ENCODE data around the gene LSM7. TPM values are rescaled to one million over a fixed set of nuclear protein-coding genes. Genes with fewer than 3 reads are reported as not detected.

The LSM7 gene
- total RNA-seq, 1 experiment from 2014 or later = 93.0 TPM

DNA sequence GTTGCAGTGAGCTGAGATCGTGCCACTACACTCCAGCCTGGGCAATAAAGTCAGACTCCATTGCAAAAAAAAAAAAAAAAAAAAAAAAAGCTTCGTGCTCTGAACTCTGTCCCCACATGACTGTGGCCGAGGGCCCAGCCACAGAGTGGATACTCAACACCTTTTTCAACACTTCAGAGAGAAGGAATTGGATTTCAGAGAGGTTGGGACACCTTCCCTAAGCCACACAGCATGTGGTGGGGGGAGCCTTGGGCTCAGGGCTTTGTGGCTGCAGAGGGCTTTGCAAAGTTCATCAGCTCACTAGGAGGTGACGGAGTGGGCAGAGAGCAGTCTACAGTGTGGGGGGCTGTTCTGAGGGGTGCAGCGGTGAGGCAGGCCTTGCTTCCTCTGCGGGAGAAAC lies 9.5 kb downstream of the LSM7 start:
- H3K27me3 Mint-ChIP-seq (ENCODE audit: unreplicated experiment) = no peaks in the 10 kb centered on the region
- no peaks in the 10 kb centered on the region for H3K4me1 Mint-ChIP-seq (ENCODE audit: low read depth, unreplicated experiment)
- peaks cover 3% of the 10 kb centered on the region for H3K9me3 Mint-ChIP-seq (ENCODE audit: low read depth, unreplicated experiment)
- TF ChIP-seq CTCF (IDR thresholded peaks at IDR 0.05; ENCODE audit: unreplicated experiment) = no peak
- intact Hi-C loops (cut with micrococcal nuclease; ENCODE audit: unreplicated experiment) = no loop called here
- H3K27ac Mint-ChIP-seq (ENCODE audit: unreplicated experiment) = no peak overlapping the region
- no peak overlapping the region for H3K4me3 Mint-ChIP-seq (ENCODE audit: low read depth, unreplicated experiment)
- H3K36me3 Mint-ChIP-seq (ENCODE audit: insufficient read depth, unreplicated experiment) = peaks cover 9% of the 10 kb centered on the region
- DNase-seq = no peak
- CTCF ChIA-PET = no interaction called here
- no TSS peak for BruUV-seq (replicated peaks)

DNA sequence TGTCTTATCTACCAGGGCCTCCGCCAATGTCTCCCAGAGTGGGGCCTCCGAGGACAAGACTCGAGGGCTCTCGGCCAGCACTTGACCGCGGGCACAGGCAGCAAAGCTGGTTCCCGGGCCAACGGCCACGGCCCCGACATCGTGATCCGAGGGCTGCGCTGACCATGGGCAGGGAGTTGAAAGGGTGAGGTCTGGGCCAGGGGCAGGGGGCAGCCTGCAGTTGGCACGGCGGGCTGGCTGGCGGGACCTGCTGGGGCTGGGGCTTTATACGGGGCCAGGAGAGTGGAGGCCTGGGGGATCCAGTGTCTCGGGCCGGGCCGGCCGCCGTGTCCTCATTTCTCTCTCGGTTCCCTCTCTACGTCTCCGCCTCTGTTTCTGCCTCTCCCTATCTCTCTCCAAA lies 10.6 kb downstream of the LSM7 start:
- CTCF ChIA-PET = no interaction called here
- DNase-seq = no peak
- no peak overlapping the region for H3K27ac Mint-ChIP-seq (ENCODE audit: unreplicated experiment)
- H3K9me3 Mint-ChIP-seq (ENCODE audit: low read depth, unreplicated experiment) = peaks cover 3% of the 10 kb centered on the region
- no peaks in the 10 kb centered on the region for H3K4me1 Mint-ChIP-seq (ENCODE audit: low read depth, unreplicated experiment)
- intact Hi-C loops (cut with micrococcal nuclease; ENCODE audit: unreplicated experiment) = no loop called here
- BruUV-seq (replicated peaks) = no TSS peak
- no peak overlapping the region for H3K4me3 Mint-ChIP-seq (ENCODE audit: low read depth, unreplicated experiment)
- H3K27me3 Mint-ChIP-seq (ENCODE audit: unreplicated experiment) = no peaks in the 10 kb centered on the region
- H3K36me3 Mint-ChIP-seq (ENCODE audit: insufficient read depth, unreplicated experiment) = peaks cover under 1% of the 10 kb centered on the region
- no peak for TF ChIP-seq CTCF (IDR thresholded peaks at IDR 0.05; ENCODE audit: unreplicated experiment)

GRCh38 chr19:2317300-2317699 lies 11.1 kb downstream of the LSM7 start:
- no peak for DNase-seq
- no peak for TF ChIP-seq CTCF (IDR thresholded peaks at IDR 0.05; ENCODE audit: unreplicated experiment)
- Mint-ChIP-seq H3K4me1 (ENCODE audit: low read depth, unreplicated experiment) (no peaks in the 10 kb centered on the region), H3K9me3 (ENCODE audit: low read depth, unreplicated experiment) (peaks cover 3% of the 10 kb centered on the region), H3K27ac (ENCODE audit: unreplicated experiment) (no peak overlapping the region), H3K27me3 (ENCODE audit: unreplicated experiment) (no peaks in the 10 kb centered on the region), H3K4me3 (ENCODE audit: low read depth, unreplicated experiment) (no peak overlapping the region), H3K36me3 (ENCODE audit: insufficient read depth, unreplicated experiment) (no peaks in the 10 kb centered on the region)
- CTCF ChIA-PET = no interaction called here
- intact Hi-C loops (cut with micrococcal nuclease; ENCODE audit: unreplicated experiment) = no loop called here
- no TSS peak for BruUV-seq (replicated peaks)

DNA sequence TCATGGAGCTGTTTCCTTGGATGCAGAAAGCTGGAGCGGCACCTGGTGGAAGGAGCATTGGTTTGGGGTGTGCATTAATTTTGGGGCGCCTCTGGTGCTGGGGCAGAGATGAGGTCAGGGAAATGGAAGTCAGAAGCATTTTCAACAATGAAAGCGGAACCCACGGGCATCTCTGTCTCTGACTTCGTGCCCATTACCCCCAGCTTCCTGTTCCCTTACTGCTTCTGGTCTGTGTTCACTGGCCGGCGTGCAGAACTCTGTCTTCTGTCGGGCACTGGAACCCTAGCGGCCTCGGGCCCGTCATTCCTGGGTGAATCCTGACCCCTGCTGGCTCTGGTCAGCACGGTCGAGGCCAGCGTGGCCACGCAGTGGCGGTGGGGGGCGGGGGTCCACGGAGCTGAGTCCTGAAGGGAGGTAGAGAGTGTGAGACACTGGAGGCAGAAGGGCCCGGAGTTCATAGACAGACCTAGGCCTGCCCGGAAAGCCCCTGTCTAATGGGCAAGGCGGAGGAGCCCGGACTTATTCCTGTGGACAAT lies 12.5 kb downstream of the LSM7 start:
- BruUV-seq (replicated peaks) = no TSS peak
- peak; percentile 65 for DNase-seq
- H3K27ac Mint-ChIP-seq (ENCODE audit: unreplicated experiment) = no peak overlapping the region
- H3K9me3 Mint-ChIP-seq (ENCODE audit: low read depth, unreplicated experiment) = peaks cover 3% of the 10 kb centered on the region
- no peak overlapping the region for H3K4me3 Mint-ChIP-seq (ENCODE audit: low read depth, unreplicated experiment)
- intact Hi-C loops (cut with micrococcal nuclease; ENCODE audit: unreplicated experiment) = no loop called here
- H3K27me3 Mint-ChIP-seq (ENCODE audit: unreplicated experiment) = peaks cover 1% of the 10 kb centered on the region
- peak; percentile 41 for TF ChIP-seq CTCF (IDR thresholded peaks at IDR 0.05; ENCODE audit: unreplicated experiment)
- CTCF ChIA-PET = interaction anchor here (0.6 to 1.3 kb wide), 2 partner anchors 80 to 303 kb away, joined by 3 to 4 read pairs; no protein-coding TSS in a partner anchor
- H3K4me1 Mint-ChIP-seq (ENCODE audit: low read depth, unreplicated experiment) = no peaks in the 10 kb centered on the region
- H3K36me3 Mint-ChIP-seq (ENCODE audit: insufficient read depth, unreplicated experiment) = no peaks in the 10 kb centered on the region
